A673 (cell line): ENCODE results near the gene SLC24A4. TPM values are rescaled to one million over a fixed set of nuclear protein-coding genes. Genes with fewer than 3 reads are reported as not detected.

ENCODE experiments used
- BruUV-seq: library from RNA; stranded (reverse); fragments of 400-500 nt; replicated peaks from 2 replicates; lab custom pipeline; 2021; lab: Mats Ljungman, UMichigan
- CTCF ChIA-PET: fragments of 300-600 bp; sonication (Branson Sonifier 250); formaldehyde crosslinking; loops from one replicate; lab custom pipeline; 2022; ENCODE audit warnings: antibody characterized with exemption; lab: Charles Lee
- POLR2A ChIA-PET: fragments of 300-600 bp; sonication (Branson Sonifier 250); formaldehyde crosslinking; loops from one replicate; lab custom pipeline; 2022; ENCODE audit warnings: antibody characterized with exemption; ENCODE audit not compliant: low non-redundant PET; lab: Charles Lee
- DNase-seq: peaks from one replicate; pipeline ENCODE4 v3.0.0-alpha.2; 2015; ENCODE audit warnings: low spot score
- H3K27ac ChIP-seq: fragments of 200-600 bp; sonication (generic); 2 replicates; pipeline ENCODE4 v1.5.1; 2016; ENCODE audit warnings: mixed run types, low read depth, mild to moderate bottlenecking, mixed read lengths, antibody characterized with exemption, low read length; ENCODE audit not compliant: poor library complexity, severe bottlenecking
- H3K27me3 ChIP-seq: fragments of 200-600 bp; sonication (generic); replicated peaks from 2 replicates; pipeline ENCODE4 v1.6.1; 2017; ENCODE audit warnings: mixed run types, low read depth, mild to moderate bottlenecking, mixed read lengths, antibody characterized with exemption, low read length; ENCODE audit not compliant: insufficient read depth, poor library complexity
- H3K36me3 ChIP-seq: fragments of 200-600 bp; sonication (generic); 2 replicates; pipeline ENCODE4 v1.6.1; 2016; ENCODE audit warnings: mixed run types, mild to moderate bottlenecking, mixed read lengths, antibody characterized with exemption, low read length; ENCODE audit not compliant: insufficient read depth, poor library complexity, severe bottlenecking
- H3K4me1 ChIP-seq: fragments of 200-600 bp; sonication (generic); 2 replicates; pipeline ENCODE4 v1.6.1; 2017; ENCODE audit warnings: mixed run types, mild to moderate bottlenecking, mixed read lengths, antibody characterized with exemption, low read length; ENCODE audit not compliant: insufficient read depth, poor library complexity, severe bottlenecking
- H3K4me3 ChIP-seq: fragments of 200-600 bp; sonication (generic); 2 replicates; pipeline ENCODE4 v1.5.1; 2016; ENCODE audit warnings: low read depth, mixed run types, mild to moderate bottlenecking, mixed read lengths, low read length; ENCODE audit not compliant: poor library complexity, severe bottlenecking
- H3K9me3 ChIP-seq: fragments of 200-600 bp; sonication (generic); 2 replicates; pipeline ENCODE4 v1.6.1; 2016; ENCODE audit warnings: mixed run types, low read depth, mild to moderate bottlenecking, mixed read lengths, antibody characterized with exemption, low read length; ENCODE audit not compliant: poor library complexity, severe bottlenecking
- CTCF ChIP-seq: fragments of 300-800, 200-600 bp; sonication (generic); conservative IDR thresholded peaks from 2 replicates; pipeline ENCODE4 v1.5.1; 2017; ENCODE audit warnings: low read depth, mild to moderate bottlenecking, antibody characterized with exemption, low read length, moderate library complexity, mixed read lengths
- EZH2 ChIP-seq: fragments of 200-600 bp; sonication (generic); IDR thresholded peaks from 2 replicates; pipeline ENCODE4 v1.6.1; 2017; ENCODE audit warnings: borderline replicate concordance, low read depth, mild to moderate bottlenecking, mixed read lengths, antibody characterized with exemption, low read length; ENCODE audit not compliant: poor library complexity, severe bottlenecking
- intact Hi-C: fragments of 100-400 bp; cut with micrococcal nuclease; formaldehyde crosslinking; loops from one replicate; pipeline ENCODE4 v1.10.0; 2022; ENCODE audit not compliant: unreplicated experiment
- total RNA-seq: library from RNA; stranded (reverse); gene quantifications from 2 replicates; pipeline ENCODE4 v1.2.3, GENCODE V29; 2021

Gene SLC24A4
- total RNA-seq, 1 experiment from 2014 or later = 0.15 TPM

- intact Hi-C loops = no loop called here
- ChIA-PET CTCF (no interaction called here), POLR2A (no interaction called here)
- Histone ChIP-seq H3K27me3 (peaks cover 15% of the 10 kb centered on the region), H3K27ac (no peak overlapping the region), H3K4me1 (no peaks in the 10 kb centered on the region), H3K9me3 (no peaks in the 10 kb centered on the region), H3K36me3 (no peaks in the 10 kb centered on the region), H3K4me3 (no peak overlapping the region)
- no peak for DNase-seq
- no TSS peak for BruUV-seq
- no peak for TF ChIP-seq EZH2
- no peak for TF ChIP-seq CTCF
Observed at GRCh38 chr14:92417759-92418158, 94.8 kb downstream of the SLC24A4 start.

- DNase-seq = no peak
- Histone ChIP-seq H3K27ac (no peak overlapping the region), H3K9me3 (no peaks in the 10 kb centered on the region), H3K36me3 (no peaks in the 10 kb centered on the region), H3K27me3 (no peaks in the 10 kb centered on the region), H3K4me3 (no peak overlapping the region), H3K4me1 (no peaks in the 10 kb centered on the region)
- BruUV-seq = no TSS peak
- ChIA-PET POLR2A (no interaction called here), CTCF (no interaction called here)
- intact Hi-C loops = no loop called here
- TF ChIP-seq CTCF = no peak
- no peak for TF ChIP-seq EZH2
Observed at GRCh38 chr14:92421751-92422150, 98.8 kb downstream of the SLC24A4 start.

- Histone ChIP-seq H3K4me1 (no peaks in the 10 kb centered on the region), H3K27me3 (no peaks in the 10 kb centered on the region), H3K4me3 (no peak overlapping the region), H3K36me3 (no peaks in the 10 kb centered on the region), H3K27ac (no peak overlapping the region), H3K9me3 (no peaks in the 10 kb centered on the region)
- TF ChIP-seq CTCF (no peak), EZH2 (no peak)
- no TSS peak for BruUV-seq
- ChIA-PET POLR2A (no interaction called here), CTCF (no interaction called here)
- no peak for DNase-seq
- intact Hi-C loops = no loop called here
Observed at GRCh38 chr14:92425101-92425500, 102.1 kb downstream of the SLC24A4 start.
